K562 (cell line): ENCODE results near the gene PARP11.

Experiments
- BRCA1 ChIP-seq, 2 experiments: fragments of 450-650 bp in 1 of 2; sonication (generic) in 1 of 2; formaldehyde crosslinking in 1 of 2; IDR thresholded peaks; 2 replicates each; pipeline versions ENCODE4 v1.5.0 to v1.6.1; 2017 to 2020; ENCODE audit warnings: mild to moderate bottlenecking in 1 of 2, missing genetic modification reagents in 1 of 2
- CTCF ChIP-seq, 3 experiments: IDR thresholded peaks in 2 of 3; conservative IDR thresholded peaks in 1 of 3; 2 replicates each; pipeline ENCODE4 v1.5.1; 2011 to 2012; ENCODE audit warnings: low read length in 3 of 3, mild to moderate bottlenecking in 3 of 3, control low read depth in 2 of 3, improper control_type of control experiment in 1 of 3, inconsistent platforms in 1 of 3, low read depth in 1 of 3, mixed read lengths in 1 of 3, moderate library complexity in 1 of 3; ENCODE audit not compliant: insufficient read depth in 2 of 3
- ELF2 ChIP-seq: fragments of 250-450 bp; sonication (Bioruptor Pico); IDR thresholded peaks from 2 replicates; pipeline ENCODE4 v1.5.0; 2021; ENCODE audit warnings: mild to moderate bottlenecking
- EZH2 ChIP-seq: IDR thresholded peaks from 2 replicates; pipeline ENCODE4 v1.6.1; 2012; ENCODE audit warnings: low read depth, mild to moderate bottlenecking, inconsistent platforms, low read length, borderline replicate concordance
- GTF3C2 ChIP-seq: IDR thresholded peaks from 3 replicates; pipeline ENCODE4 v1.6.1; 2011; ENCODE audit warnings: borderline replicate concordance, mild to moderate bottlenecking, moderate library complexity; ENCODE audit not compliant: insufficient read length; ENCODE audit errors: extremely low read depth
- HDGF ChIP-seq: fragments of 450-650 bp; IDR thresholded peaks from 2 replicates; pipeline ENCODE4 v1.6.1; 2016
- KAT8 ChIP-seq: fragments of 450-650 bp; IDR thresholded peaks from 2 replicates; pipeline ENCODE4 v1.6.1; 2016; ENCODE audit warnings: low read depth, mild to moderate bottlenecking
- KLF10 ChIP-seq: fragments of 250-450 bp; sonication (Bioruptor Pico); IDR thresholded peaks from 2 replicates; pipeline ENCODE4 v1.6.1; 2021; ENCODE audit warnings: matching md5 sums
- MYBL2 ChIP-seq, 2 experiments: fragments of 450-650 bp in 1 of 2; sonication (generic) in 1 of 2; formaldehyde crosslinking in 1 of 2; IDR thresholded peaks; 2 replicates each; pipeline versions ENCODE4 v1.6.1 to v1.8.1; 2017 to 2022; ENCODE audit warnings: borderline replicate concordance in 1 of 2, inconsistent platforms in 1 of 2, low read depth in 1 of 2, mild to moderate bottlenecking in 1 of 2, missing genetic modification reagents in 1 of 2, moderate library complexity in 1 of 2
- POLR2A ChIP-seq: fragments of 450-650 bp; conservative IDR thresholded peaks from 2 replicates; pipeline ENCODE4 v1.6.1; 2016
- TAF7 ChIP-seq: fragments of 450-650 bp; IDR thresholded peaks from 2 replicates; pipeline ENCODE4 v1.6.1; 2016; ENCODE audit warnings: missing genetic modification characterization, missing compliant biosample characterization
- ZBED1 ChIP-seq: IDR thresholded peaks from 2 replicates; pipeline ENCODE4 v1.6.1; 2014
- ZBTB11 ChIP-seq, 3 experiments: fragments of 200-800 bp in 1 of 3; fragments of 250-450 bp in 1 of 3; fragments of 450-650 bp in 1 of 3; sonication (Bioruptor Pico) in 1 of 3; sonication (Bioruptor generic) in 1 of 3; formaldehyde crosslinking in 1 of 3; IDR thresholded peaks; 2 replicates each; pipeline versions ENCODE4 v1.6.1 to v1.8.0; 2016 to 2022; ENCODE audit warnings: mild to moderate bottlenecking in 2 of 3, missing genetic modification characterization in 2 of 3, missing compliant biosample characterization in 1 of 3, moderate library complexity in 1 of 3
- ZBTB7A ChIP-seq: IDR thresholded peaks from 2 replicates; pipeline ENCODE4 v1.6.1; 2011; ENCODE audit warnings: low read depth, mild to moderate bottlenecking, low read length, moderate library complexity, borderline replicate concordance; ENCODE audit not compliant: control insufficient read depth

GRCh38 chr12:3905664-3906063 is 32.5 kb upstream of the PARP11 start:
- TF ChIP-seq HDGF (no peak), ZBED1 (no peak), KAT8 (no peak), CTCF (IDR thresholded peaks at IDR 0.05 in 2 of 3, conservative IDR thresholded peaks at IDR 0.05 in 1 of 3; ENCODE audit: insufficient read depth in 2 of 3, low read depth in 1 of 3, low read length in 3 of 3) (no peak), EZH2 (no peak), ZBTB7A (no peak), TAF7 (tag) (no peak), GTF3C2 (no peak), ZBTB11 (CRISPR knock-in tag; IDR thresholded peaks at IDR 0.05) (no peak), POLR2A (no peak), ELF2 (CRISPR knock-in tag) (no peak), MYBL2 (IDR thresholded peaks at IDR 0.05; ENCODE audit: low read depth) (no peak), MYBL2 (CRISPR knock-in tag; IDR thresholded peaks at IDR 0.05; ENCODE audit: borderline replicate concordance) (no peak), BRCA1 (IDR thresholded peaks at IDR 0.05) (no peak), BRCA1 (CRISPR knock-in tag; IDR thresholded peaks at IDR 0.05) (no peak), KLF10 (CRISPR knock-in tag) (no peak)
